ENCODE results near the gene HIVEP3. TPM values are rescaled to one million over a fixed set of nuclear protein-coding genes. Genes with fewer than 3 reads are reported as not detected.

The HIVEP3 gene
- total and polyA plus RNA-seq, 4 donors: 3.0 to 9.4 (median 7.8) TPM

DNA sequence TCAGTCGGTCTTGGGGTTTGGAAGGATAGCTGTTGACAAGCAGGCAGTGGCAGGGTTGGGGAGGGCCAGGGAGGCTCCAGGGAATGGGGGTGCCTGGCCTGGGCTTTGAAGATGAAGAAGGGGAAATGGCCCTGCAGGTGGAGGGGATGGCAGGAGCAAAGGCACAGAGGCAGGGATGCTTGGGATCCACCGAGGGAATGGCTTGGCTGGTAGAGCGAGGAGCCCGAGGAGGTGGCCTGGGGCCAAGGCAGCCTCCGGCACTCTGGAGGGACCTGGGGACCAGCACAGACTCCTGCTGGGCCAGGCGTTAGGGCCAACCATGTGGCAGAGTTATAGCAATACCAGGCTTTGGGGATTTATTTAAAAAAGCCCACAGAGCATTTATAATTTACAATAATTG, 371.4 kb downstream of the HIVEP3 start:
- Histone ChIP-seq H3K9me3 (ENCODE audit: control insufficient read depth, insufficient read depth, low read length) (no peaks in the 10 kb centered on the region), H3K36me3 (ENCODE audit: control insufficient read depth, insufficient read depth, low read length) (no peaks in the 10 kb centered on the region), H3K27ac (ENCODE audit: low read depth, low read length) (no peak overlapping the region), H3K4me1 (ENCODE audit: control insufficient read depth, insufficient read depth, low read length) (no peaks in the 10 kb centered on the region), H3K27me3 (ENCODE audit: control insufficient read depth, insufficient read depth, low read length) (no peaks in the 10 kb centered on the region), H3K4me3 (ENCODE audit: low read depth, low read length) (no peak overlapping the region)
- DNase-seq (ENCODE audit: low read depth in 4 of 6, low spot score in 6 of 6): no peak
- 64% methylated on average over 5 of the region's 6 CpGs for WGBS (ENCODE audit: insufficient coverage)

DNA sequence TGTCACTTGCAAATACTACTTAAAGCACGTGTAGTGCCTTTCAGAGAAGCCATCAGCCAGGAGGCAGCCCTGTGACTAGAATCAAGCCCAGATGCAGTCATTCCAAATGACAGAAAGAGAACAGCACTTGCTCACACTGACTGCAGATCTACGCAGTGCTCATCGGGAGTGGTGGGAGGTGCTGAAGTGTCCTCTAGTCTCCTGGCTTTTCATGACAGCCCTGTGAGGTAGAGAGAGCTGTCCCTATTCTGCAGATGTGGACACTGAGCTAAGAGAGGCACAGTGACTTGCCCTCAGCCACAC, 371.9 kb downstream of the HIVEP3 start:
- no peak for DNase-seq (ENCODE audit: low read depth in 4 of 6, low spot score in 6 of 6)
- Histone ChIP-seq H3K27me3 (ENCODE audit: control insufficient read depth, insufficient read depth, low read length) (no peaks in the 10 kb centered on the region), H3K4me3 (ENCODE audit: low read depth, low read length) (no peak overlapping the region), H3K36me3 (ENCODE audit: control insufficient read depth, insufficient read depth, low read length) (no peaks in the 10 kb centered on the region), H3K27ac (ENCODE audit: low read depth, low read length) (no peak overlapping the region), H3K4me1 (ENCODE audit: control insufficient read depth, insufficient read depth, low read length) (no peaks in the 10 kb centered on the region), H3K9me3 (ENCODE audit: control insufficient read depth, insufficient read depth, low read length) (no peaks in the 10 kb centered on the region)
- 50% methylated on average over 1 of the region's 3 CpGs for WGBS (ENCODE audit: insufficient coverage)

DNA sequence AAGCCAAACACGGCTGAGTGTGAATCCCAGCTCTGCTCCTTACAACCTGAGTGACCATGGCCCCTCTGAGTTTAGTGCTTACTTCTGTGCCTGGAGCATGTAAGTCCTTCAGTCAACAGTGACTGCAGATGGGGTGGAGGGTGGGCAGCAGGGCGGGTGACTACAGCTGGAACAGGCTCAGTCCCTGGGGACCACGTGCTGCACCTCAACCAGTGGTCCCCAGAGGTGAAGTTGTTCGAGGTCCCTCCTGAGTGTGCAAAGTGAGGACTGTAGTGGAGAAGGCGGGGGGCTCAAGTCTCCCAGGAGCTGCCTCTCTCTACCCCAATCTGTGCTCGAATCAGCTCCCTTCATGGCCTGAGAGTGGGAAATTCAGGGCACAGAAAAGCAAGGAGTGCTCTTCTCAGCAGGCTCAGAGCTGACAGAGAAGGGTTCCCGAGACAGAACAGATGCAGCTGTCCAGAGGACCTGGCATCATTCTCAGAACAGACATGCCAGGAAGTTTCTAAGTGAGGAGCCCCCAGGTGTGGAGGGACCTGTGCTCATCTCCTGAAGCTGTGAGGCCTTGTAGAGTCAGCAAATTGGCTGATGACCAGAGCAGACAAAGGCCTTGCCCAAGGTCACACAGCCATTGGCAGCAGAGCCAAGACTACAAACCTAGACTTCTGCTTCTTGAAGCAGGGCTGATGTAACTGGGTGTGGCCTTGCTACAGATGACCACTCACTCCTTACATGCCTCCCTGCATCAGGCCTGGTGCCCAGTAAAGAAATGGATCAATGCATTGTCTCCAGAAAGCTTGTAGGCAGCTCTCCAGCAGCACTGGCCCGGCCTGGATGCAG, 372.5 kb downstream of the HIVEP3 start:
- Histone ChIP-seq H3K4me1 (ENCODE audit: control insufficient read depth, insufficient read depth, low read length) (no peaks in the 10 kb centered on the region), H3K4me3 (ENCODE audit: low read depth, low read length) (no peak overlapping the region), H3K9me3 (ENCODE audit: control insufficient read depth, insufficient read depth, low read length) (no peaks in the 10 kb centered on the region), H3K27me3 (ENCODE audit: control insufficient read depth, insufficient read depth, low read length) (no peaks in the 10 kb centered on the region), H3K36me3 (ENCODE audit: control insufficient read depth, insufficient read depth, low read length) (no peaks in the 10 kb centered on the region), H3K27ac (ENCODE audit: low read depth, low read length) (no peak overlapping the region)
- 83% methylated on average over 8 of the region's 8 CpGs for WGBS (ENCODE audit: insufficient coverage)
- DNase-seq (ENCODE audit: low read depth in 4 of 6, low spot score in 6 of 6): no peak

DNA sequence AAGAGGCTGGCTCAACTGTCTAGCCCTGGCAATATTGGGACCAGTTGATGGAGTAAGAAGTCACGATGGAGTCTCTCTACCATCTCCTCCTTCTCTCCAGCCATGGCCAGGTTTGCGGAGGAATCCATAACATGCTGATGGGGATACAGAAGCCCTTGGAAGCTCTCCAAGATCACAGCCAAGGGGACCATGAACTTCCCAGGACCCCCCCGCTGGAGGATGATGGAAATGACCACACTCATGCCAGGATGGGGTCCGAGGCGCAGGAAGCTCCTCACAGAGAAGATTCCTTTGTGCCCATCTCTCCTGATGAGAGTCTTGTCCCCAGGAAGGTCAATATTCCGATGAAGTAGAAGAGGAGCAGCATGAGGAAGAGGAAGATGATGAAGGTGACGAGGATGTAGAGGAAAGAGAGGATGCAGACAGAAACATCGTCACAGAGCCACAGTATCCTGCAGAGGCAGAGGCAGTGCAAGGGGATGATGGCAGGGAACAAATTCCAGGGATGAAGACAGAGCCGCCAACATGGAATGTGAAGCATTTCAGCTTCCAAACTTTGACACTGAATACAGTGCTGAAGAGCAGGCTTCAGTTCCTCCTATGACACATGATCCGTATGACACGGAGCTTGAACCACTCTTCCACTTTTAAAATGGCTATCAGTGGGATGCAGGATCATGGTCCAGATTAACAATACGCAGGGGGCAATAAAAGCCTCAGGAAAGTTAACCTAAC, 376.4 kb downstream of the HIVEP3 start:
- Histone ChIP-seq H3K36me3 (ENCODE audit: control insufficient read depth, insufficient read depth, low read length) (no peaks in the 10 kb centered on the region), H3K4me3 (ENCODE audit: low read depth, low read length) (no peak overlapping the region), H3K4me1 (ENCODE audit: control insufficient read depth, insufficient read depth, low read length) (peaks cover 15% of the 10 kb centered on the region), H3K9me3 (ENCODE audit: control insufficient read depth, insufficient read depth, low read length) (no peaks in the 10 kb centered on the region), H3K27ac (ENCODE audit: low read depth, low read length) (no peak overlapping the region), H3K27me3 (ENCODE audit: control insufficient read depth, insufficient read depth, low read length) (no peaks in the 10 kb centered on the region)
- WGBS (ENCODE audit: insufficient coverage): 78% methylated on average over 10 of the region's 12 CpGs
- DNase-seq (ENCODE audit: low read depth in 4 of 6, low spot score in 6 of 6): no peak

DNA sequence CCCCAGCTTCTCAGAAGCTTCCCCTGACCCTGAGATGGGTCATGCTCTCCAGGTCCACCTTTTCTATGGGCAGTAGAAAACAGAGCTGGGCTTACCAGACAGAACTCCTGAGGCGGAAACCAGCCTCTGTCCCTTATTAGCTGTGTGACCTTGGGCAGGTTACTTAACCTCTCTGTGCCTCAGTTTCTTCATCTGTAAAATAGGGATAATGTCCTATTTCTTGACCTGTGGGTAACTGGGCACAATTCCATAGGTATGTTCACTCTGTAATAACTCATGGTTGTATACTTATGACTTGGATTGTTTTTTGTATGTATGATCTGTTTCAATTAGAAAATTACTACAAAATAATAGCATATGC, 377.1 kb downstream of the HIVEP3 start:
- peaks cover 19% of the 10 kb centered on the region for H3K4me1 ChIP-seq (ENCODE audit: control insufficient read depth, insufficient read depth, low read length)
- H3K27ac ChIP-seq (ENCODE audit: low read depth, low read length): no peak overlapping the region
- H3K4me3 ChIP-seq (ENCODE audit: low read depth, low read length): no peak overlapping the region
- H3K36me3 ChIP-seq (ENCODE audit: control insufficient read depth, insufficient read depth, low read length): no peaks in the 10 kb centered on the region
- no peak for DNase-seq (ENCODE audit: low read depth in 4 of 6, low spot score in 6 of 6)
- H3K9me3 ChIP-seq (ENCODE audit: control insufficient read depth, insufficient read depth, low read length): no peaks in the 10 kb centered on the region
- no CpG with 5 or more reads among the region's 1 CpG for WGBS (ENCODE audit: insufficient coverage)
- no peaks in the 10 kb centered on the region for H3K27me3 ChIP-seq (ENCODE audit: control insufficient read depth, insufficient read depth, low read length)

DNA sequence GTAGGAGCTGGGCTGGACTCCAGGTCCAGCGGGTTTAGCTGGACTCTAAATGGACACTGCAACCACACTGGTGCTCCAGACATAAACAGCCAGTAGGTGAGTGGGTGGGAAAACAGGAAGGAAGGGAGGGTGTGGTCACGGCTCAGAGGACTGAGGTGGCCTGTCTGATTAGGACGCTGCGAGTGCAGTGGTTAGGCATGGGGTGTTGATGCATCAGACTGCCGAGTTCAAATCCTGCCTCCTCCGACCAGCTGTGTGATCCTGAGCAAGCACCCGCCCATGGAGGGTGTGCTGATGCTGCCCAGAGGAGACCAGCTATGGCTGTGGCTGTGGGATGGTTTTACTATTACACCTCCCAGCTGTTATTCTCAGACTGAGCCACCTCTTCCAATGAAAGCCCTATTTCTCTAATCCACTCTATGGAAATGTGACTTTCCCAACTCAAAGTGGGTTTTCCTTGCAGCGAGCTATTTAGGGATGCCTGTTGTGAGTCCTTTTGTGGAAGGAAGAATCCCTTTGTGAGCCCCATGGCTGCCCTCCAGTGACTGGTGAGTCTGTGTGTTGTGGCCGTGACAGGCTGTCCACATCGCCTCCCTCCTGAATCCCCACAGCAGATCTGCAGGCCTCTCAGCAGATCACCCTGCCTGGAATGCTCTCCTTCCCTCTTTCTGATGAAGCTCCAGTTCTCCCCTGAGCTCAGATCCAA, 377.7 kb downstream of the HIVEP3 start:
- Histone ChIP-seq H3K36me3 (ENCODE audit: control insufficient read depth, insufficient read depth, low read length) (no peaks in the 10 kb centered on the region), H3K9me3 (ENCODE audit: control insufficient read depth, insufficient read depth, low read length) (no peaks in the 10 kb centered on the region), H3K27me3 (ENCODE audit: control insufficient read depth, insufficient read depth, low read length) (no peaks in the 10 kb centered on the region), H3K27ac (ENCODE audit: low read depth, low read length) (no peak overlapping the region), H3K4me1 (ENCODE audit: control insufficient read depth, insufficient read depth, low read length) (peaks cover 19% of the 10 kb centered on the region), H3K4me3 (ENCODE audit: low read depth, low read length) (no peak overlapping the region)
- DNase-seq (ENCODE audit: low read depth in 4 of 6, low spot score in 6 of 6): no peak
- 65% methylated on average over 6 of the region's 10 CpGs for WGBS (ENCODE audit: insufficient coverage)

DNA sequence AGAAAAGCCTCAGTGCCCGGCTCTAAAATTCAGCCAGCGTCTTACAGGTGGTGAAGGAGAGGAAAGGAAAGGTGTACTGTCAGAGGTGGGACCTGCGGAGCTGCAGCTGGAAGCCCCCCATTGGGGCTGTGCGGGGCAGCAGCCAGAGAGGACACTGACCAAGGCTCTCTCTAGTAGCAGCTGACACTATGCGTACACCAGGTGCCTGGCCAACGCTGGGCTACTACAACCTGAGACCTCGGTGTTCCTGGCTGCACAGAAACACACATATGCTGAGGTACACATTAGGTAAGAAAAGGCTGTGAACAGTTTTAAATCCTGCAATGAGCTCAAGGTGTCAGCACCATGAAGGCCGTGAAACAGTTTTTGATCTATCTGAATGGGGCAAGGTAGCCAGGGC, 378.7 kb downstream of the HIVEP3 start:
- no peaks in the 10 kb centered on the region for H3K36me3 ChIP-seq (ENCODE audit: control insufficient read depth, insufficient read depth, low read length)
- H3K4me1 ChIP-seq (ENCODE audit: control insufficient read depth, insufficient read depth, low read length): peaks cover 19% of the 10 kb centered on the region
- DNase-seq (ENCODE audit: low read depth in 4 of 6, low spot score in 6 of 6): no peak
- no peak overlapping the region for H3K4me3 ChIP-seq (ENCODE audit: low read depth, low read length)
- H3K27ac ChIP-seq (ENCODE audit: low read depth, low read length): no peak overlapping the region
- no peaks in the 10 kb centered on the region for H3K9me3 ChIP-seq (ENCODE audit: control insufficient read depth, insufficient read depth, low read length)
- H3K27me3 ChIP-seq (ENCODE audit: control insufficient read depth, insufficient read depth, low read length): no peaks in the 10 kb centered on the region
- WGBS (ENCODE audit: insufficient coverage): 96% methylated on average over 8 of the region's 8 CpGs

DNA sequence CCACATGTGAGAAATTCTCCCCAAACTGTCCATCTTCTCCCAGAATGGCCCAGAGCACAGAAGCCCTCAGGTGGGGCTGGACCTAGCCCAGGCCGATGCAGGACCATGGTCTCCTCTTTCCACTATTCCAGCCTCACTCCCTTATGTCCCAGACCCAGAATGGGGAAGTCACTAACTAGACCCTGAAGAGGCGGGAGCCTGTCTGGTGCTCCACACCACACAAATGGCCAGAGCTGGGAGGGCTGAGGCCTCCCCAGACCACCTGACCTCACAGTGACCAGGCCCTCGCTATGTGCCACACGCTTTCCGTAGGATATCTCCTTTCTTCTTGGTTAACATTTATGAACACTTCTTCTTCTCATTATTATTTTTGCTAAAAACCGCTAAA, 379.3 kb downstream of the HIVEP3 start:
- WGBS (ENCODE audit: insufficient coverage): 95% methylated on average over 3 of the region's 6 CpGs
- Histone ChIP-seq H3K4me1 (ENCODE audit: control insufficient read depth, insufficient read depth, low read length) (peaks cover 19% of the 10 kb centered on the region), H3K27me3 (ENCODE audit: control insufficient read depth, insufficient read depth, low read length) (no peaks in the 10 kb centered on the region), H3K36me3 (ENCODE audit: control insufficient read depth, insufficient read depth, low read length) (no peaks in the 10 kb centered on the region), H3K27ac (ENCODE audit: low read depth, low read length) (no peak overlapping the region), H3K4me3 (ENCODE audit: low read depth, low read length) (no peak overlapping the region), H3K9me3 (ENCODE audit: control insufficient read depth, insufficient read depth, low read length) (no peaks in the 10 kb centered on the region)
- DNase-seq (ENCODE audit: low read depth in 4 of 6, low spot score in 6 of 6): no peak

DNA sequence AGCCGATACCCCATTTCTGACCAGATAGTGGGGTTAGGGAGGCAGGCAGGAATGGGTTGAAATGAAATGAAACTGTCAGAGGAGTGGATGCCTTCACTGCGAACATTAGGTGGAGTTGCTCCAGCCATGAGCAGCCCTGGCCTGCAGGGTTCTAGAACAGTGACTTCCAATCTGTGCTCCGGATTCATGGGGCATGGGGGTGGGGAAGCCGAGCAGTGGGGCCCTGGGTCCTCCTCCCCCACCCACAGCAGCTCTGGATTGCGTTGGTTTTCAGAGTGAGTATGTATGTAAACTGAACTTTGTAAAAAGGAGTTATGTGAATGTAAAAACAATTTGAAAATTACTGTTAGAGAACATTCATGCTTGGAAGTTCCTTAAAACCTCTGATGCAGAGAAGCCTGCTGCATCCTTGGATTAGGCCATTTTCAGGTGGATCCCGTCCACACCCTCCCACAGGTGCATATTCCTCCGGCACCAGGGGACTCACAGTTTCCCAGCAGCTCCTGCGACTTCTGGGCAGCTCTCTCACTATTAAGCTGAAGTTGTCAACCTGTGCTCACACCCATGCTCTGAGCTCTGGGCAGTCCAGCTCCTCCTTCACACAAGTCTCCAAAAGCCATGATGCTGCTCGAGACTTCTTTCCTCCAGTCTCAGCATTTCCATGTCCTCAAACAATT, 379.8 kb downstream of the HIVEP3 start:
- Histone ChIP-seq H3K9me3 (ENCODE audit: control insufficient read depth, insufficient read depth, low read length) (no peaks in the 10 kb centered on the region), H3K4me1 (ENCODE audit: control insufficient read depth, insufficient read depth, low read length) (peaks cover 19% of the 10 kb centered on the region), H3K36me3 (ENCODE audit: control insufficient read depth, insufficient read depth, low read length) (no peaks in the 10 kb centered on the region), H3K27ac (ENCODE audit: low read depth, low read length) (no peak overlapping the region), H3K4me3 (ENCODE audit: low read depth, low read length) (no peak overlapping the region), H3K27me3 (ENCODE audit: control insufficient read depth, insufficient read depth, low read length) (no peaks in the 10 kb centered on the region)
- 94% methylated on average over 6 of the region's 9 CpGs for WGBS (ENCODE audit: insufficient coverage)
- DNase-seq (ENCODE audit: low read depth in 4 of 6, low spot score in 6 of 6): no peak
